SK-N-SH (cell line): ENCODE results near the gene DNHD1. TPM values are rescaled to one million over a fixed set of nuclear protein-coding genes. Genes with fewer than 3 reads are reported as not detected.

Source experiments
- CTCF ChIA-PET: fragments of 300-600, 350-600 bp; formaldehyde crosslinking; extraction: SDS; loops from one replicate; lab custom pipeline; 2021; lab: Yijun Ruan, JAX
- POLR2A ChIA-PET: fragments of 350-600 bp; sonication (Branson Sonifier 250); formaldehyde crosslinking; extraction: SDS; loops from one replicate; lab custom pipeline; 2020; ENCODE audit warnings: antibody characterized with exemption, inconsistent platforms; lab: Yijun Ruan, JAX
- DNase-seq: peaks from one replicate; pipeline ENCODE4 v3.0.0; 2012
- H2AFZ ChIP-seq: fragments of 200-600 bp; sonication (generic); 2 replicates; pipeline ENCODE4 v1.8.1; 2016; ENCODE audit warnings: antibody characterized with exemption, mild to moderate bottlenecking, low read depth
- H3F3A ChIP-seq: fragments of 200-600 bp; sonication (generic); replicated peaks from 2 replicates; pipeline ENCODE3; 2016; ENCODE audit warnings: antibody characterized with exemption, mild to moderate bottlenecking; ENCODE audit not compliant: insufficient read depth
- H3K27ac ChIP-seq, 2 experiments: fragments of 200-500 bp in 1 of 2; fragments of 200-600 bp in 1 of 2; sonication (Bioruptor generic) in 1 of 2; sonication (generic), shearing (Covaris generic) in 1 of 2; 2 replicates each; pipeline versions ENCODE4 v1.5.1 to v1.6.1; 2014 to 2016; ENCODE audit warnings: low read depth in 2 of 2, inconsistent platforms in 1 of 2, low read length in 1 of 2, mild to moderate bottlenecking in 1 of 2, mixed read lengths in 1 of 2
- H3K27me3 ChIP-seq: fragments of 200-600 bp; sonication (generic), shearing (Covaris generic); 2 replicates; pipeline ENCODE4 v1.6.1; 2016; ENCODE audit warnings: mixed run types; ENCODE audit not compliant: insufficient read depth
- H3K36me3 ChIP-seq, 2 experiments: fragments of 200-500 bp in 1 of 2; fragments of 200-600 bp in 1 of 2; sonication (Bioruptor generic) in 1 of 2; sonication (generic) in 1 of 2; replicated peaks in 1 of 2; 2 replicates each; pipeline versions ENCODE3 to v1.5.1; 2014 to 2016; ENCODE audit warnings: low read length in 1 of 2, mild to moderate bottlenecking in 1 of 2; ENCODE audit not compliant: insufficient read depth in 2 of 2, control insufficient read depth in 1 of 2
- H3K4me1 ChIP-seq, 2 experiments: fragments of 200-500 bp in 1 of 2; fragments of 200-600 bp in 1 of 2; sonication (Bioruptor generic) in 1 of 2; sonication (generic), shearing (Covaris generic) in 1 of 2; 2 replicates each; pipeline versions ENCODE4 v1.5.1 to v1.6.1; 2014 to 2016; ENCODE audit warnings: low read depth in 1 of 2, low read length in 1 of 2, mixed run types in 1 of 2; ENCODE audit not compliant: insufficient read depth in 2 of 2, control insufficient read depth in 1 of 2
- H3K4me2 ChIP-seq: fragments of 200-600 bp; sonication (generic), shearing (Covaris generic); 2 replicates; pipeline ENCODE4 v1.6.1; 2017; ENCODE audit warnings: mixed run types
- H3K4me3 ChIP-seq, 2 experiments: fragments of 200-500 bp in 1 of 2; fragments of 200-600 bp in 1 of 2; sonication (Bioruptor generic) in 1 of 2; sonication (generic), shearing (Covaris generic) in 1 of 2; 2 replicates each; pipeline versions ENCODE4 v1.5.1 to v1.8.1; 2014 to 2016; ENCODE audit warnings: low read depth in 2 of 2, inconsistent platforms in 1 of 2, low read length in 1 of 2, mild to moderate bottlenecking in 1 of 2, mixed read lengths in 1 of 2, moderate library complexity in 1 of 2
- H3K79me2 ChIP-seq: fragments of 200-600 bp; sonication (generic); 2 replicates; pipeline ENCODE4 v1.8.1; 2017; ENCODE audit warnings: mild to moderate bottlenecking; ENCODE audit not compliant: insufficient read depth
- H3K9ac ChIP-seq: fragments of 200-600 bp; sonication (generic); 2 replicates; pipeline ENCODE4 v1.6.1; 2017; ENCODE audit warnings: mixed run types
- H3K9me2 ChIP-seq: fragments of 200-600 bp; sonication (generic); 2 replicates; pipeline ENCODE4 v1.6.1; 2017; ENCODE audit warnings: mixed run types
- H3K9me3 ChIP-seq: fragments of 200-600 bp; sonication (generic); 2 replicates; pipeline ENCODE4 v1.6.1; 2017; ENCODE audit warnings: mixed run types, mild to moderate bottlenecking, moderate library complexity
- H4K20me1 ChIP-seq: fragments of 200-600 bp; sonication (generic); 2 replicates; pipeline ENCODE4 v1.6.1; 2017; ENCODE audit warnings: mild to moderate bottlenecking, mixed run types; ENCODE audit not compliant: insufficient read depth
- CHD2 ChIP-seq: fragments of 150-350 bp; IDR thresholded peaks from 2 replicates; pipeline ENCODE4 v1.6.1; 2018; ENCODE audit warnings: low read length; ENCODE audit not compliant: partially characterized antibody
- FOXJ3 ChIP-seq: sonication (generic); formaldehyde crosslinking; IDR thresholded peaks from 2 replicates; pipeline ENCODE4 v1.5.1; 2020; ENCODE audit warnings: mild to moderate bottlenecking, missing genetic modification reagents
- GABPA ChIP-seq: IDR thresholded peaks from 2 replicates; pipeline ENCODE4 v1.4.0; 2012; ENCODE audit warnings: low read depth, mild to moderate bottlenecking
- JUND ChIP-seq: IDR thresholded peaks from 2 replicates; pipeline ENCODE4 v1.4.0; 2012
- NFIC ChIP-seq: IDR thresholded peaks from 2 replicates; pipeline ENCODE4 v1.4.0; 2012; ENCODE audit warnings: borderline replicate concordance
- RCOR1 ChIP-seq: fragments of 150-350 bp; IDR thresholded peaks from 2 replicates; pipeline ENCODE4 v1.6.1; 2017; ENCODE audit warnings: antibody characterized with exemption, low read length
- SIN3A ChIP-seq: IDR thresholded peaks from 2 replicates; pipeline ENCODE4 v1.6.1; 2012; ENCODE audit warnings: low read depth, mild to moderate bottlenecking, low read length, moderate library complexity, borderline replicate concordance
- SMC3 ChIP-seq: IDR thresholded peaks from 2 replicates; pipeline ENCODE4 v1.6.1; 2012; ENCODE audit warnings: low read depth, low read length, improper control_type of control experiment
- TEAD4 ChIP-seq: IDR thresholded peaks from 2 replicates; pipeline ENCODE4 v1.4.0; 2012; ENCODE audit warnings: mild to moderate bottlenecking, borderline replicate concordance; ENCODE audit not compliant: insufficient read depth
- WGBS: methylation state at CpG from one replicate; pipeline ENCODE4 v1.1.6; 2017; ENCODE audit warnings: low lambda C conversion rate; 5-methylcytosine and 5-hydroxymethylcytosine counted together
- polyA plus RNA-seq, 3 experiments: library from polyadenylated mRNA; depleted of rRNA; stranded (reverse); fragments of >200 nt; gene quantifications; 2 replicates each; pipeline ENCODE4 v1.2.3, GENCODE V29; 2012
- TF ChIP-seq, protein P1 (sequence below): IDR thresholded peaks from 2 replicates; pipeline ENCODE4 v1.4.0; 2012; ENCODE audit warnings: low read depth, borderline replicate concordance
- TF ChIP-seq, protein P2 (sequence below): IDR thresholded peaks from 2 replicates; pipeline ENCODE4 v1.6.1; 2012; ENCODE audit warnings: mild to moderate bottlenecking, low read depth, low read length, moderate library complexity
- TF ChIP-seq, protein P3 (sequence below): fragments of 150-350 bp; IDR thresholded peaks from 2 replicates; pipeline ENCODE4 v1.6.1; 2017; ENCODE audit warnings: antibody characterized with exemption, low read length, low read depth, borderline replicate concordance
- TF ChIP-seq, protein P4 (sequence below): IDR thresholded peaks from 2 replicates; pipeline ENCODE4; 2012
- TF ChIP-seq, protein P5 (sequence below): fragments of 200-600 bp; sonication (generic); IDR thresholded peaks from 2 replicates; pipeline ENCODE4 v1.6.1; 2017; ENCODE audit warnings: antibody characterized with exemption, mild to moderate bottlenecking, moderate library complexity

Gene DNHD1
- polyA plus RNA-seq, 1 of the 3 experiments (the other 2 are of a cell fraction), result 5.3 TPM

DNA sequence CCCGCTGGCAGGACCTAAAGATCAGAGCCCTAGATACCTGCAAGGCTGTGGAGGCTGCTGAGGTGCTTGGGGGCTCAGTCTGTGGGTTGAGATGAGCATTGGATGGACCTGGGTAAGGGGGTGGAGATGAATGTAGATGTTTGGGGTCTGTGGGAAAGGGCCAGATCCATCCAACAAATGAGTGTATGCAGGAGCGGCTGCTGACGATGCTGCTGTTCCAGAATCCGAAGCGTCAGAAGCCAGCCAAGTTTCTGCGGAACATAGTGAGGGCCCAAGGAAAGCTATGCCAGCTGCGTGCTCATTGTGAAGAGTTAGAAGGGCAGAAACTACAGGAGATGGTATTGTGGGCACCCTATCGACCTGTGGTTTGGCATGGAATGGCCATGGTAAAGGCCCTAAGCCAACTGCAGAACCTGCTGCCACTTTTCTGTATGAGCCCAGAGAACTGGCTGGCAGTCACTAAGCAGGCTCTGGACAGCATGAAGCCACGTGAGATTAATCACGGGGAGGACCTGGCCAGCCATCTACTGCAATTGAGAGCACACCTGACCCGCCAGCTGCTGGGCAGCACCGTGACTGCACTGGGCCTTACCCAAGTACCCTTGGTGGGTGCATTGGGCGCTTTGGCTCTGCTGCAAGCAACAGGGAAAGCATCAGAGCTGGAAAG lies 69.8 kb downstream of the DNHD1 start:
- ChIA-PET CTCF (no interaction called here), POLR2A (no interaction called here)
- H3K27ac ChIP-seq, result no peak overlapping the region
- DNase-seq, result no peak
- no peak overlapping the region for H3K4me3 ChIP-seq
- H3K4me2 ChIP-seq, result no peak overlapping the region
- H4K20me1 ChIP-seq, result no peaks in the 10 kb centered on the region
- H3K79me2 ChIP-seq, result no peaks in the 10 kb centered on the region
- peaks cover 4 to 6% of the 10 kb centered on the region in 2 experiments; a peak in 3 of 4 replicates for H3K4me1 ChIP-seq
- H3K36me3 ChIP-seq, result no peaks in the 10 kb centered on the region
- no peaks in the 10 kb centered on the region for H3K27me3 ChIP-seq
- no peaks in the 10 kb centered on the region for H3K9me3 ChIP-seq
- H2AFZ ChIP-seq, result no peak overlapping the region
- H3K9me2 ChIP-seq, result no peaks in the 10 kb centered on the region
- 93% methylated on average over 8 of the region's 13 CpGs for WGBS
- no peak overlapping the region for H3K9ac ChIP-seq
- no peaks in the 10 kb centered on the region for H3F3A ChIP-seq
- TF ChIP-seq CHD2 (no peak), GABPA (no peak), RCOR1 (no peak), JUND (no peak), FOXJ3 (CRISPR knock-in tag) (no peak), NFIC (no peak)
- TF ChIP-seq, protein P1, sequence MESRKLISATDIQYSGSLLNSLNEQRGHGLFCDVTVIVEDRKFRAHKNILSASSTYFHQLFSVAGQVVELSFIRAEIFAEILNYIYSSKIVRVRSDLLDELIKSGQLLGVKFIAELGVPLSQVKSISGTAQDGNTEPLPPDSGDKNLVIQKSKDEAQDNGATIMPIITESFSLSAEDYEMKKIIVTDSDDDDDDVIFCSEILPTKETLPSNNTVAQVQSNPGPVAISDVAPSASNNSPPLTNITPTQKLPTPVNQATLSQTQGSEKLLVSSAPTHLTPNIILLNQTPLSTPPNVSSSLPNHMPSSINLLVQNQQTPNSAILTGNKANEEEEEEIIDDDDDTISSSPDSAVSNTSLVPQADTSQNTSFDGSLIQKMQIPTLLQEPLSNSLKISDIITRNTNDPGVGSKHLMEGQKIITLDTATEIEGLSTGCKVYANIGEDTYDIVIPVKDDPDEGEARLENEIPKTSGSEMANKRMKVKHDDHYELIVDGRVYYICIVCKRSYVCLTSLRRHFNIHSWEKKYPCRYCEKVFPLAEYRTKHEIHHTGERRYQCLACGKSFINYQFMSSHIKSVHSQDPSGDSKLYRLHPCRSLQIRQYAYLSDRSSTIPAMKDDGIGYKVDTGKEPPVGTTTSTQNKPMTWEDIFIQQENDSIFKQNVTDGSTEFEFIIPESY, result no peak
- TF ChIP-seq, protein P2, sequence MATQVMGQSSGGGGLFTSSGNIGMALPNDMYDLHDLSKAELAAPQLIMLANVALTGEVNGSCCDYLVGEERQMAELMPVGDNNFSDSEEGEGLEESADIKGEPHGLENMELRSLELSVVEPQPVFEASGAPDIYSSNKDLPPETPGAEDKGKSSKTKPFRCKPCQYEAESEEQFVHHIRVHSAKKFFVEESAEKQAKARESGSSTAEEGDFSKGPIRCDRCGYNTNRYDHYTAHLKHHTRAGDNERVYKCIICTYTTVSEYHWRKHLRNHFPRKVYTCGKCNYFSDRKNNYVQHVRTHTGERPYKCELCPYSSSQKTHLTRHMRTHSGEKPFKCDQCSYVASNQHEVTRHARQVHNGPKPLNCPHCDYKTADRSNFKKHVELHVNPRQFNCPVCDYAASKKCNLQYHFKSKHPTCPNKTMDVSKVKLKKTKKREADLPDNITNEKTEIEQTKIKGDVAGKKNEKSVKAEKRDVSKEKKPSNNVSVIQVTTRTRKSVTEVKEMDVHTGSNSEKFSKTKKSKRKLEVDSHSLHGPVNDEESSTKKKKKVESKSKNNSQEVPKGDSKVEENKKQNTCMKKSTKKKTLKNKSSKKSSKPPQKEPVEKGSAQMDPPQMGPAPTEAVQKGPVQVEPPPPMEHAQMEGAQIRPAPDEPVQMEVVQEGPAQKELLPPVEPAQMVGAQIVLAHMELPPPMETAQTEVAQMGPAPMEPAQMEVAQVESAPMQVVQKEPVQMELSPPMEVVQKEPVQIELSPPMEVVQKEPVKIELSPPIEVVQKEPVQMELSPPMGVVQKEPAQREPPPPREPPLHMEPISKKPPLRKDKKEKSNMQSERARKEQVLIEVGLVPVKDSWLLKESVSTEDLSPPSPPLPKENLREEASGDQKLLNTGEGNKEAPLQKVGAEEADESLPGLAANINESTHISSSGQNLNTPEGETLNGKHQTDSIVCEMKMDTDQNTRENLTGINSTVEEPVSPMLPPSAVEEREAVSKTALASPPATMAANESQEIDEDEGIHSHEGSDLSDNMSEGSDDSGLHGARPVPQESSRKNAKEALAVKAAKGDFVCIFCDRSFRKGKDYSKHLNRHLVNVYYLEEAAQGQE, result no peak
- TF ChIP-seq, protein P3, sequence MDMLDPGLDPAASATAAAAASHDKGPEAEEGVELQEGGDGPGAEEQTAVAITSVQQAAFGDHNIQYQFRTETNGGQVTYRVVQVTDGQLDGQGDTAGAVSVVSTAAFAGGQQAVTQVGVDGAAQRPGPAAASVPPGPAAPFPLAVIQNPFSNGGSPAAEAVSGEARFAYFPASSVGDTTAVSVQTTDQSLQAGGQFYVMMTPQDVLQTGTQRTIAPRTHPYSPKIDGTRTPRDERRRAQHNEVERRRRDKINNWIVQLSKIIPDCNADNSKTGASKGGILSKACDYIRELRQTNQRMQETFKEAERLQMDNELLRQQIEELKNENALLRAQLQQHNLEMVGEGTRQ, result no peak

DNA sequence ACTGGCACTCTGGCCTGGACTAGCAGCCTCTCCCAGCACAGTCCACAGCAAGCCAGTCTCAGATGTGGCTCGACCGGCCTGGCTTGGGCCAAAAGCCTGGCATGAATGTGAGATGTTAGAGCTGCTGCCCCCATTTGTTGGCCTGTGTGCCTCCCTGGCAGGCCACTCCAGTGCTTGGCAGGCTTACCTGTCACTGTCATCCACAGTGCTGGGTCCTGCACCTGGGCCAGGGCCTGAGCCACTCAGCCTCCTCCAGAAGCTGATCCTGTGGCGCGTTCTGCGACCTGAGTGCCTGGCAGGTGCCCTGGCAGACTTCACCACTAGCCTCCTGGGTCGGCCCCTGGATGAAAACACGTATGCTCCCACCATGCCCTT lies 70.3 kb downstream of the DNHD1 start:
- H3K4me1 ChIP-seq, result peaks cover 4 to 6% of the 10 kb centered on the region in 2 experiments; a peak in 3 of 4 replicates
- CTCF ChIA-PET, result interaction anchor here (0.9 kb wide), 1 partner anchor 188 kb away, joined by 4 read pairs; no protein-coding TSS in a partner anchor
- H3K79me2 ChIP-seq, result no peaks in the 10 kb centered on the region
- H3K9me3 ChIP-seq, result no peaks in the 10 kb centered on the region
- DNase-seq, result no peak
- no peak overlapping the region for H2AFZ ChIP-seq
- H3K9ac ChIP-seq, result no peak overlapping the region
- H3K4me2 ChIP-seq, result no peak overlapping the region
- no peaks in the 10 kb centered on the region for H3K27me3 ChIP-seq
- no peaks in the 10 kb centered on the region for H3K9me2 ChIP-seq
- H3K36me3 ChIP-seq, result no peaks in the 10 kb centered on the region
- H3K4me3 ChIP-seq, result no peak overlapping the region
- WGBS, result 83% methylated on average over 1 of the region's 7 CpGs
- H4K20me1 ChIP-seq, result no peaks in the 10 kb centered on the region
- POLR2A ChIA-PET, result no interaction called here
- no peak overlapping the region for H3K27ac ChIP-seq
- H3F3A ChIP-seq, result no peaks in the 10 kb centered on the region
- TF ChIP-seq SIN3A, result no peak
- TF ChIP-seq TEAD4, result no peak
- TF ChIP-seq, protein P4, sequence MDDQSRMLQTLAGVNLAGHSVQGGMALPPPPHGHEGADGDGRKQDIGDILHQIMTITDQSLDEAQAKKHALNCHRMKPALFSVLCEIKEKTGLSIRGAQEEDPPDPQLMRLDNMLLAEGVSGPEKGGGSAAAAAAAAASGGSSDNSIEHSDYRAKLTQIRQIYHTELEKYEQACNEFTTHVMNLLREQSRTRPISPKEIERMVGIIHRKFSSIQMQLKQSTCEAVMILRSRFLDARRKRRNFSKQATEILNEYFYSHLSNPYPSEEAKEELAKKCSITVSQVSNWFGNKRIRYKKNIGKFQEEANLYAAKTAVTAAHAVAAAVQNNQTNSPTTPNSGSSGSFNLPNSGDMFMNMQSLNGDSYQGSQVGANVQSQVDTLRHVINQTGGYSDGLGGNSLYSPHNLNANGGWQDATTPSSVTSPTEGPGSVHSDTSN, result no peak
- TF ChIP-seq SMC3, result no peak
- TF ChIP-seq, protein P5, sequence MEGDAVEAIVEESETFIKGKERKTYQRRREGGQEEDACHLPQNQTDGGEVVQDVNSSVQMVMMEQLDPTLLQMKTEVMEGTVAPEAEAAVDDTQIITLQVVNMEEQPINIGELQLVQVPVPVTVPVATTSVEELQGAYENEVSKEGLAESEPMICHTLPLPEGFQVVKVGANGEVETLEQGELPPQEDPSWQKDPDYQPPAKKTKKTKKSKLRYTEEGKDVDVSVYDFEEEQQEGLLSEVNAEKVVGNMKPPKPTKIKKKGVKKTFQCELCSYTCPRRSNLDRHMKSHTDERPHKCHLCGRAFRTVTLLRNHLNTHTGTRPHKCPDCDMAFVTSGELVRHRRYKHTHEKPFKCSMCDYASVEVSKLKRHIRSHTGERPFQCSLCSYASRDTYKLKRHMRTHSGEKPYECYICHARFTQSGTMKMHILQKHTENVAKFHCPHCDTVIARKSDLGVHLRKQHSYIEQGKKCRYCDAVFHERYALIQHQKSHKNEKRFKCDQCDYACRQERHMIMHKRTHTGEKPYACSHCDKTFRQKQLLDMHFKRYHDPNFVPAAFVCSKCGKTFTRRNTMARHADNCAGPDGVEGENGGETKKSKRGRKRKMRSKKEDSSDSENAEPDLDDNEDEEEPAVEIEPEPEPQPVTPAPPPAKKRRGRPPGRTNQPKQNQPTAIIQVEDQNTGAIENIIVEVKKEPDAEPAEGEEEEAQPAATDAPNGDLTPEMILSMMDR, result no peak
- TF ChIP-seq, protein P1, result no peak
